GM23338 (cell line): ENCODE data around the gene PRKCH. TPM values are rescaled to one million over a fixed set of nuclear protein-coding genes. Genes with fewer than 3 reads are reported as not detected.

Experiments used
- ATAC-seq: fragments of 200-7000 bp; cut with Tn5 transposase; 3 replicates; pipeline ENCODE4 v1.9.1; 2020
- DNase-seq: peaks from one replicate; pipeline ENCODE4 v3.0.0-alpha.2; 2015; ENCODE audit warnings: low spot score
- H2AFZ ChIP-seq: fragments of 200-600 bp; sonication (generic); 2 replicates; pipeline ENCODE4 v1.8.0; 2016; ENCODE audit warnings: antibody characterized with exemption, mild to moderate bottlenecking, moderate library complexity
- H3F3A ChIP-seq: fragments of 200-600 bp; sonication (generic); replicated peaks from 2 replicates; pipeline ENCODE4 v1.8.0; 2017; ENCODE audit warnings: antibody characterized with exemption, mixed run types, low read depth
- H3K27ac ChIP-seq: fragments of 200-600 bp; sonication (generic); 2 replicates; pipeline ENCODE4 v1.6.1; 2016; ENCODE audit warnings: low read depth
- H3K27me3 ChIP-seq: fragments of 200-600 bp; sonication (generic); 2 replicates; pipeline ENCODE4 v1.8.0; 2016; ENCODE audit warnings: mild to moderate bottlenecking, mixed run types, moderate library complexity; ENCODE audit not compliant: insufficient read depth
- H3K36me3 ChIP-seq: fragments of 200-600 bp; sonication (generic); 2 replicates; pipeline ENCODE4 v1.8.0; 2016; ENCODE audit warnings: mild to moderate bottlenecking; ENCODE audit not compliant: insufficient read depth
- H3K4me1 ChIP-seq: fragments of 200-600 bp; sonication (generic); 2 replicates; pipeline ENCODE4 v1.8.0; 2016; ENCODE audit warnings: mild to moderate bottlenecking, moderate library complexity; ENCODE audit not compliant: insufficient read depth
- H3K4me2 ChIP-seq: fragments of 200-600 bp; sonication (generic); 2 replicates; pipeline ENCODE4 v1.7.1; 2017; ENCODE audit warnings: mixed run types
- H3K4me3 ChIP-seq: fragments of 200-600 bp; sonication (generic); 2 replicates; pipeline ENCODE4 v1.6.1; 2016; ENCODE audit warnings: mixed run types
- H3K79me2 ChIP-seq: fragments of 200-600 bp; sonication (generic); replicated peaks from 2 replicates; pipeline ENCODE4 v1.8.0; 2017; ENCODE audit warnings: mild to moderate bottlenecking; ENCODE audit not compliant: insufficient read depth
- H3K9me2 ChIP-seq: fragments of 200-600 bp; sonication (generic); 2 replicates; pipeline ENCODE4 v1.8.0; 2017; ENCODE audit not compliant: insufficient read depth
- H4K20me1 ChIP-seq: fragments of 200-600 bp; sonication (generic); replicated peaks from 2 replicates; pipeline ENCODE4 v1.8.0; 2017; ENCODE audit warnings: mild to moderate bottlenecking; ENCODE audit not compliant: insufficient read depth
- H3K27ac Mint-ChIP-seq: 2 replicates; pipeline ENCODE4 v1.8.0; 2020; ENCODE audit warnings: inconsistent platforms, mild to moderate bottlenecking, moderate library complexity, mixed read lengths
- H3K27me3 Mint-ChIP-seq: 3 replicates; pipeline ENCODE4 v1.8.0; 2022; ENCODE audit warnings: low read depth, mild to moderate bottlenecking, moderate library complexity, mixed read lengths, inconsistent platforms; ENCODE audit not compliant: insufficient read depth, poor library complexity
- H3K36me3 Mint-ChIP-seq: 3 replicates; pipeline ENCODE4 v1.8.0; 2021; ENCODE audit warnings: low read depth, mild to moderate bottlenecking, inconsistent platforms, moderate library complexity, mixed read lengths
- H3K4me1 Mint-ChIP-seq: 3 replicates; pipeline ENCODE4 v1.8.0; 2020; ENCODE audit warnings: mild to moderate bottlenecking, inconsistent platforms, mixed read lengths
- H3K4me3 Mint-ChIP-seq: 3 replicates; pipeline ENCODE4 v1.8.0; 2021; ENCODE audit warnings: moderate library complexity, mild to moderate bottlenecking, inconsistent platforms, mixed read lengths
- H3K9me3 Mint-ChIP-seq: 3 replicates; pipeline ENCODE4 v1.8.0; 2020; ENCODE audit warnings: moderate library complexity, mild to moderate bottlenecking, inconsistent platforms, mixed read lengths
- CREB1 ChIP-seq: fragments of 250-450 bp; sonication (Bioruptor Pico); IDR thresholded peaks from 2 replicates; pipeline ENCODE4 v1.5.0; 2020; ENCODE audit warnings: low read depth, mild to moderate bottlenecking, moderate library complexity
- EZH2phosphoT487 ChIP-seq: fragments of 200-600 bp; sonication (generic); IDR thresholded peaks from one replicate; pipeline ENCODE4 v1.8.1; 2018; ENCODE audit warnings: antibody characterized with exemption; ENCODE audit not compliant: unreplicated experiment
- JUNB ChIP-seq: IDR thresholded peaks from one replicate; pipeline ENCODE4 v1.6.1; 2016; ENCODE audit warnings: antibody characterized with exemption; ENCODE audit not compliant: unreplicated experiment
- POLR2AphosphoS5 ChIP-seq: IDR thresholded peaks from 2 replicates; pipeline ENCODE4 v1.6.1; 2016; ENCODE audit warnings: antibody characterized with exemption, low read depth
- ZNF114 ChIP-seq: fragments of 250-450 bp; sonication (Bioruptor Pico); IDR thresholded peaks from 2 replicates; pipeline ENCODE4 v1.5.0; 2020; ENCODE audit warnings: mild to moderate bottlenecking, moderate library complexity
- ZNF331 ChIP-seq: fragments of 250-450 bp; sonication (Bioruptor Pico); IDR thresholded peaks from 2 replicates; pipeline ENCODE4 v1.5.0; 2020; ENCODE audit warnings: low read depth, mild to moderate bottlenecking, moderate library complexity
- polyA plus RNA-seq: library from polyadenylated mRNA; unstranded; fragments of >200 nt; fragmentation: Nextera tagmentation; extraction: Ambion mirVana; gene quantifications from 2 replicates; pipeline ENCODE4 v1.2.1, GENCODE V29; 2016
- total RNA-seq: library from RNA; depleted of rRNA; stranded (reverse); fragments of >200 nt; shearing (Covaris generic); gene quantifications from 2 replicates; pipeline ENCODE4 v1.2.3, GENCODE V29; 2014
- TF ChIP-seq, protein P1 (sequence below): IDR thresholded peaks from one replicate; pipeline ENCODE4 v1.6.1; 2018; ENCODE audit warnings: antibody characterized with exemption; ENCODE audit not compliant: unreplicated experiment
- TF ChIP-seq, protein P2 (sequence below), 2 experiments: fragments of 200-600 bp in 1 of 2; sonication (generic) in 1 of 2; conservative IDR thresholded peaks; 2 replicates each; pipeline versions ENCODE4 v1.5.1 to v1.6.1; 2016 to 2017; ENCODE audit warnings: antibody characterized with exemption in 2 of 2, low read depth in 2 of 2, mild to moderate bottlenecking in 2 of 2, moderate library complexity in 1 of 2
- TF ChIP-seq, protein P3 (sequence below): fragments of 250-450 bp; sonication (Bioruptor Pico); IDR thresholded peaks from 2 replicates; pipeline ENCODE4 v1.5.0; 2020; ENCODE audit warnings: mild to moderate bottlenecking, moderate library complexity

Gene PRKCH
- total and polyA plus RNA-seq, 2 experiments from 2014 or later = 5.4 to 10.1 TPM

DNA sequence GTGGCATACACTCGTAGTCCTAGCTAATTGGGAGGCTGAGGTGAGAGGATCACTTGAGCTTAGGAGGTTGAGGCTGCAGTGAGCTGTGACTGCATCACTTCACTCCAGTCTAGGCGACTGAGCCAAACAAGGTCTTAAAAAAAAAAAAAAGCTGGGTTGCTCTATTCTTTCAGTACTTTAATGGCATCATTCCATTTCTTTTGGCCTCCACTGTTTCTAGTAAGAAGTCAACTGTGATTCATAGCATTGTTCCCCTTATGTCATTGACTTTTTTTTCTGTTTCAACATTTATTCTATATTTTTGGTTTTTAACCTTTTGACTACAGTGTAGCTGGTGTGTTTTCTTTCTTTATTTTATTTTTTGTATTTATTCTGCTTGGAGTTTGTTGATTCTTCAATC is 16.7 kb upstream of the PRKCH start (continued):
- TF ChIP-seq, protein P1, sequence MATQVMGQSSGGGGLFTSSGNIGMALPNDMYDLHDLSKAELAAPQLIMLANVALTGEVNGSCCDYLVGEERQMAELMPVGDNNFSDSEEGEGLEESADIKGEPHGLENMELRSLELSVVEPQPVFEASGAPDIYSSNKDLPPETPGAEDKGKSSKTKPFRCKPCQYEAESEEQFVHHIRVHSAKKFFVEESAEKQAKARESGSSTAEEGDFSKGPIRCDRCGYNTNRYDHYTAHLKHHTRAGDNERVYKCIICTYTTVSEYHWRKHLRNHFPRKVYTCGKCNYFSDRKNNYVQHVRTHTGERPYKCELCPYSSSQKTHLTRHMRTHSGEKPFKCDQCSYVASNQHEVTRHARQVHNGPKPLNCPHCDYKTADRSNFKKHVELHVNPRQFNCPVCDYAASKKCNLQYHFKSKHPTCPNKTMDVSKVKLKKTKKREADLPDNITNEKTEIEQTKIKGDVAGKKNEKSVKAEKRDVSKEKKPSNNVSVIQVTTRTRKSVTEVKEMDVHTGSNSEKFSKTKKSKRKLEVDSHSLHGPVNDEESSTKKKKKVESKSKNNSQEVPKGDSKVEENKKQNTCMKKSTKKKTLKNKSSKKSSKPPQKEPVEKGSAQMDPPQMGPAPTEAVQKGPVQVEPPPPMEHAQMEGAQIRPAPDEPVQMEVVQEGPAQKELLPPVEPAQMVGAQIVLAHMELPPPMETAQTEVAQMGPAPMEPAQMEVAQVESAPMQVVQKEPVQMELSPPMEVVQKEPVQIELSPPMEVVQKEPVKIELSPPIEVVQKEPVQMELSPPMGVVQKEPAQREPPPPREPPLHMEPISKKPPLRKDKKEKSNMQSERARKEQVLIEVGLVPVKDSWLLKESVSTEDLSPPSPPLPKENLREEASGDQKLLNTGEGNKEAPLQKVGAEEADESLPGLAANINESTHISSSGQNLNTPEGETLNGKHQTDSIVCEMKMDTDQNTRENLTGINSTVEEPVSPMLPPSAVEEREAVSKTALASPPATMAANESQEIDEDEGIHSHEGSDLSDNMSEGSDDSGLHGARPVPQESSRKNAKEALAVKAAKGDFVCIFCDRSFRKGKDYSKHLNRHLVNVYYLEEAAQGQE = no peak
- TF ChIP-seq POLR2AphosphoS5 = no peak

DNA sequence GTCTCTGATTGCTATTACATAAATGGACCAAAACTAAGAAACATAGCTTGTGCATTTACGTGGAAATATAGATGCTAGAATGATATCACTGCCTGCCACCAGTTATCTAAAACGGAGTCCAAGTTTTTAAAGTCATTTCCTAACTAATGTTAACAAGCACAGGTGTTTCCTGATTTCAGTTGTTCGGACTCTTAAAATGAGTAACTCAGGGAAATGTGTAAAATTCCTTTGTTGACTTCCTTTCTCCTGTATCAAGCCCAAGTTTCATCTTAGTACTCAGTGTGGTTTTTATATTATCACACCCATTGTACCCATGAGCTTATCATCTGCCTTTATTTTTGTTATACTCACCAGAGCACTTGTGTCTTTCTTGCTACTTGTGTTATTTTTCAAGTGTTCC is 13.2 kb upstream of the PRKCH start:
- H3K9me2 ChIP-seq = no peaks in the 10 kb centered on the region
- no peaks in the 10 kb centered on the region for H3F3A ChIP-seq
- ATAC-seq (no peak), DNase-seq (no peak)
- no peak overlapping the region for H3K4me3 Mint-ChIP-seq
- H3K4me2 ChIP-seq = no peak overlapping the region
- no peaks in the 10 kb centered on the region for H3K79me2 ChIP-seq
- H4K20me1 ChIP-seq = no peaks in the 10 kb centered on the region
- no peak overlapping the region for H3K27ac ChIP-seq
- H3K27me3 ChIP-seq = no peaks in the 10 kb centered on the region
- H3K4me1 Mint-ChIP-seq = no peaks in the 10 kb centered on the region
- peaks cover 26% of the 10 kb centered on the region for H3K36me3 Mint-ChIP-seq
- H3K4me3 ChIP-seq = no peak overlapping the region
- H3K9me3 Mint-ChIP-seq = peaks cover 36% of the 10 kb centered on the region
- H2AFZ ChIP-seq = no peak overlapping the region
- no peak overlapping the region for H3K27ac Mint-ChIP-seq
- no peaks in the 10 kb centered on the region for H3K36me3 ChIP-seq
- H3K4me1 ChIP-seq = no peaks in the 10 kb centered on the region
- peaks cover 1% of the 10 kb centered on the region for H3K27me3 Mint-ChIP-seq
- TF ChIP-seq ZNF331 (CRISPR knock-in tag) (no peak), CREB1 (CRISPR knock-in tag) (no peak), JUNB (no peak), EZH2phosphoT487 (no peak), ZNF114 (CRISPR knock-in tag) (no peak)
- TF ChIP-seq, protein P1 = no peak
- TF ChIP-seq, protein P2, sequence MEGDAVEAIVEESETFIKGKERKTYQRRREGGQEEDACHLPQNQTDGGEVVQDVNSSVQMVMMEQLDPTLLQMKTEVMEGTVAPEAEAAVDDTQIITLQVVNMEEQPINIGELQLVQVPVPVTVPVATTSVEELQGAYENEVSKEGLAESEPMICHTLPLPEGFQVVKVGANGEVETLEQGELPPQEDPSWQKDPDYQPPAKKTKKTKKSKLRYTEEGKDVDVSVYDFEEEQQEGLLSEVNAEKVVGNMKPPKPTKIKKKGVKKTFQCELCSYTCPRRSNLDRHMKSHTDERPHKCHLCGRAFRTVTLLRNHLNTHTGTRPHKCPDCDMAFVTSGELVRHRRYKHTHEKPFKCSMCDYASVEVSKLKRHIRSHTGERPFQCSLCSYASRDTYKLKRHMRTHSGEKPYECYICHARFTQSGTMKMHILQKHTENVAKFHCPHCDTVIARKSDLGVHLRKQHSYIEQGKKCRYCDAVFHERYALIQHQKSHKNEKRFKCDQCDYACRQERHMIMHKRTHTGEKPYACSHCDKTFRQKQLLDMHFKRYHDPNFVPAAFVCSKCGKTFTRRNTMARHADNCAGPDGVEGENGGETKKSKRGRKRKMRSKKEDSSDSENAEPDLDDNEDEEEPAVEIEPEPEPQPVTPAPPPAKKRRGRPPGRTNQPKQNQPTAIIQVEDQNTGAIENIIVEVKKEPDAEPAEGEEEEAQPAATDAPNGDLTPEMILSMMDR (conservative IDR thresholded peaks at IDR 0.05; ENCODE audit: low read depth in 2 of 2) = no peak
- TF ChIP-seq, protein P3, sequence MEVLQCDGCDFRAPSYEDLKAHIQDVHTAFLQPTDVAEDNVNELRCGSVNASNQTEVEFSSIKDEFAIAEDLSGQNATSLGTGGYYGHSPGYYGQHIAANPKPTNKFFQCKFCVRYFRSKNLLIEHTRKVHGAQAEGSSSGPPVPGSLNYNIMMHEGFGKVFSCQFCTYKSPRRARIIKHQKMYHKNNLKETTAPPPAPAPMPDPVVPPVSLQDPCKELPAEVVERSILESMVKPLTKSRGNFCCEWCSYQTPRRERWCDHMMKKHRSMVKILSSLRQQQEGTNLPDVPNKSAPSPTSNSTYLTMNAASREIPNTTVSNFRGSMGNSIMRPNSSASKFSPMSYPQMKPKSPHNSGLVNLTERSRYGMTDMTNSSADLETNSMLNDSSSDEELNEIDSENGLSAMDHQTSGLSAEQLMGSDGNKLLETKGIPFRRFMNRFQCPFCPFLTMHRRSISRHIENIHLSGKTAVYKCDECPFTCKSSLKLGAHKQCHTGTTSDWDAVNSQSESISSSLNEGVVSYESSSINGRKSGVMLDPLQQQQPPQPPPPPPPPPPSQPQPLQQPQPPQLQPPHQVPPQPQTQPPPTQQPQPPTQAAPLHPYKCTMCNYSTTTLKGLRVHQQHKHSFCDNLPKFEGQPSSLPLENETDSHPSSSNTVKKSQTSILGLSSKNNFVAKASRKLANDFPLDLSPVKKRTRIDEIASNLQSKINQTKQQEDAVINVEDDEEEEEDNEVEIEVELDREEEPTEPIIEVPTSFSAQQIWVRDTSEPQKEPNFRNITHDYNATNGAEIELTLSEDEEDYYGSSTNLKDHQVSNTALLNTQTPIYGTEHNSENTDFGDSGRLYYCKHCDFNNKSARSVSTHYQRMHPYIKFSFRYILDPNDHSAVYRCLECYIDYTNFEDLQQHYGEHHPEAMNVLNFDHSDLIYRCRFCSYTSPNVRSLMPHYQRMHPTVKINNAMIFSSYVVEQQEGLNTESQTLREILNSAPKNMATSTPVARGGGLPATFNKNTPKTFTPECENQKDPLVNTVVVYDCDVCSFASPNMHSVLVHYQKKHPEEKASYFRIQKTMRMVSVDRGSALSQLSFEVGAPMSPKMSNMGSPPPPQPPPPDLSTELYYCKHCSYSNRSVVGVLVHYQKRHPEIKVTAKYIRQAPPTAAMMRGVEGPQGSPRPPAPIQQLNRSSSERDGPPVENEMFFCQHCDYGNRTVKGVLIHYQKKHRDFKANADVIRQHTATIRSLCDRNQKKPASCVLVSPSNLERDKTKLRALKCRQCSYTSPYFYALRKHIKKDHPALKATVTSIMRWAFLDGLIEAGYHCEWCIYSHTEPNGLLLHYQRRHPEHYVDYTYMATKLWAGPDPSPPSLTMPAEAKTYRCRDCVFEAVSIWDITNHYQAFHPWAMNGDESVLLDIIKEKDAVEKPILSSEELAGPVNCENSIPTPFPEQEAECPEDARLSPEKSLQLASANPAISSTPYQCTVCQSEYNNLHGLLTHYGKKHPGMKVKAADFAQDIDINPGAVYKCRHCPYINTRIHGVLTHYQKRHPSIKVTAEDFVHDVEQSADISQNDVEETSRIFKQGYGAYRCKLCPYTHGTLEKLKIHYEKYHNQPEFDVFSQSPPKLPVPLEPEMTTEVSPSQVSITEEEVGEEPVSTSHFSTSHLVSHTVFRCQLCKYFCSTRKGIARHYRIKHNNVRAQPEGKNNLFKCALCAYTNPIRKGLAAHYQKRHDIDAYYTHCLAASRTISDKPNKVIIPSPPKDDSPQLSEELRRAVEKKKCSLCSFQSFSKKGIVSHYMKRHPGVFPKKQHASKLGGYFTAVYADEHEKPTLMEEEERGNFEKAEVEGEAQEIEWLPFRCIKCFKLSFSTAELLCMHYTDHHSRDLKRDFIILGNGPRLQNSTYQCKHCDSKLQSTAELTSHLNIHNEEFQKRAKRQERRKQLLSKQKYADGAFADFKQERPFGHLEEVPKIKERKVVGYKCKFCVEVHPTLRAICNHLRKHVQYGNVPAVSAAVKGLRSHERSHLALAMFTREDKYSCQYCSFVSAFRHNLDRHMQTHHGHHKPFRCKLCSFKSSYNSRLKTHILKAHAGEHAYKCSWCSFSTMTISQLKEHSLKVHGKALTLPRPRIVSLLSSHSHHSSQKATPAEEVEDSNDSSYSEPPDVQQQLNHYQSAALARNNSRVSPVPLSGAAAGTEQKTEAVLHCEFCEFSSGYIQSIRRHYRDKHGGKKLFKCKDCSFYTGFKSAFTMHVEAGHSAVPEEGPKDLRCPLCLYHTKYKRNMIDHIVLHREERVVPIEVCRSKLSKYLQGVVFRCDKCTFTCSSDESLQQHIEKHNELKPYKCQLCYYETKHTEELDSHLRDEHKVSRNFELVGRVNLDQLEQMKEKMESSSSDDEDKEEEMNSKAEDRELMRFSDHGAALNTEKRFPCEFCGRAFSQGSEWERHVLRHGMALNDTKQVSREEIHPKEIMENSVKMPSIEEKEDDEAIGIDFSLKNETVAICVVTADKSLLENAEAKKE (CRISPR knock-in tag) = no peak
